Neural progenitor cell (in vitro differentiated cells): ENCODE data around the gene BBS9.

Experiments used
- CTCF ChIP-seq: fragments of 200-600 bp; sonication (generic); IDR thresholded peaks from 2 replicates; pipeline ENCODE4 v1.5.1; 2017; ENCODE audit warnings: antibody characterized with exemption, mild to moderate bottlenecking
- EZH2 ChIP-seq: fragments of 200-600 bp; sonication (generic); IDR thresholded peaks from 2 replicates; pipeline ENCODE4 v1.6.1; 2017; ENCODE audit warnings: antibody characterized with exemption, mild to moderate bottlenecking, moderate library complexity

DNA sequence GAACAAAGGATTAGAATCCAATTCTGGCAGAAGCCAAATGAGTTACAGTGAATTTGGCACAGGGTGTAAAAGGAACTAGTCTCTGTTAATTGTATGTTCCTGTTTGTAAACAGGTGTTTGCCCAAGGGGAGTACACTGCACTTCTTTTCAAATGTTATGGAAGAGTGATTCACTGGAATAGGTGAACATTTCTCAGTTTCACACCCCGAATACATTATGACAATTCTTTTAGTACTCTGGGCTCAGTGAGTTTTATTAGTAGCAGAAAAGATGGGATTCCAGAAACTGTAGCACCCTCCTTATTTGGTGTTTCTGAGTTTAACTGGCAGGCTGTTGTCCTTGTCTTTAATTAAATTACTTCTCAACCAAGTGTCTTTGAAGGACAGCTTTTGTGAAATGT, 329.2 kb downstream of the BBS9 start:
- TF ChIP-seq CTCF (no peak), EZH2 (no peak)
